M059J (cell line): ENCODE data around the gene ACOX1. TPM values are rescaled to one million over a fixed set of nuclear protein-coding genes. Genes with fewer than 3 reads are reported as not detected.

Source experiments
- DNase-seq: peaks from one replicate; pipeline ENCODE4 v3.0.0-alpha.2; 2012; ENCODE audit warnings: low read depth
- total RNA-seq: library from RNA; depleted of rRNA; stranded (reverse); fragments of >200 nt; shearing (Covaris generic); gene quantifications from 2 replicates; pipeline ENCODE4 v1.2.3, GENCODE V29; 2014

ACOX1 gene
- total RNA-seq, 1 experiment from 2014 or later = 22.4 TPM

- no peak for DNase-seq
These were observed 29.9 kb upstream of the ACOX1 start for GRCh38 chr17:76008630-76009425.

DNA sequence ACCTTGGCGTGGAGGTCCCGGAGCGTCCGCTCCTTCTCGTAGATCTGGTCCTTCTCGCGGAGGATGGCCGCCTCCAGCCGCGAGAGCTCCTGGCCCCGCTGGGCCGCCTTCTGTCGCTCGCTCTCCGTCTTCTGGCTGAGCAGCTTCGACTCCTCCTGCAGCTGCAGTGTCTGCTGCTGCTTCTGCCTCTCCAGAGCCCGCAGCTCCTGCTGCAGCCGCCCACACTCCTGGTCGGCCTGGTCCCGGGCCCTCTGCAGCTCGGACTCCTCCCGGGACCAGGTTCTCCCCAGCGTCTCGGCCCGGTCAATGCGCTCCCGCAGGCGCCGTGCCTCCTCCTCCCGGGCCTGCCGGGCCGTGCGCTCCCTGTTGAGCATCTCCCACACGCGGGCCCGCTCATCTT is 29.2 kb upstream of the ACOX1 start:
- DNase-seq = no peak

DNA sequence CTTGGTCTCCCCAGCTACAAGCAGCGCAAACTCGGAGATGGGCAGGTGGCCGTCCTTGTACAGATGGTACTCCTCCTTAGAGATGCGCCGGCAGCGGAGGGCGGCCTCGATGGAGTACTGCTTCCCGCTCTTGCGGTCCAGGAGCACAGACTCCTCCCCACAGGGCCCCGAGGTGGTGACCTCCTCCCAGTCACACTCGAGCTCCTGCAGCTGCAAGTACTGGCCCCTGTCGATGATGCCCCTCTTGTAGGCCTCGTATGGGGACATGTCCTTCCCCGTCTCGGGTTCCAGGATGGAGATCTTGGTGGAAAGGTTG is 28.8 kb upstream of the ACOX1 start:
- no peak for DNase-seq

GRCh38 chr17:76007131-76007849 is 28.3 kb upstream of the ACOX1 start:
- no peak for DNase-seq

GRCh38 chr17:76005263-76006149 is 26.5 kb upstream of the ACOX1 start:
- peak; percentile 54 for DNase-seq

GRCh38 chr17:76004750-76005262 is 25.8 kb upstream of the ACOX1 start:
- no peak for DNase-seq

GRCh38 chr17:76003915-76004314 is 24.9 kb upstream of the ACOX1 start:
- DNase-seq = no peak

DNA sequence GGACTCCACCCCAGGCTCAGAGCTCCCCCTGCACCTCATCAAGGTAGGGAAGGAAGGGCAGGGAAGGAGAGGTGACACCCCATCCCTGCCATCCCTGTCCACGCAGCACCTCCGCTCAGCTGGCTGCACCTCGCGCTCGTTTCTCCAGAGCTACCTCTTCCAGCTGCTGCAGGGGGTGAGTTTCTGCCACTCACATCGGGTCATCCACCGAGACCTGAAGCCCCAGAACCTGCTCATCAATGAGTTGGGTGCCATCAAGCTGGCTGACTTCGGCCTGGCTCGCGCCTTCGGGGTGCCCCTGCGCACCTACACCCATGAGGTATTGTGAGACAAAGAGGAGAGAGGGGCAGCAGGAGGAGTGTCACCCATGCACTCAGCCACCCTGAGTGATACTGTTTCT is 23.1 kb upstream of the ACOX1 start:
- DNase-seq = no peak

- DNase-seq = no peak
These were observed 22.0 kb upstream of the ACOX1 start, which contains the start of gene CDK3 for GRCh38 chr17:76000755-76001521. TSS of gene CDK3 (plus strand) at chr17:76000855. CDS start at chr17:76001426, 571 bp downstream.

GRCh38 chr17:76000016-76000754 is 21.2 kb upstream of the ACOX1 start:
- peak; percentile 30 for DNase-seq

DNA sequence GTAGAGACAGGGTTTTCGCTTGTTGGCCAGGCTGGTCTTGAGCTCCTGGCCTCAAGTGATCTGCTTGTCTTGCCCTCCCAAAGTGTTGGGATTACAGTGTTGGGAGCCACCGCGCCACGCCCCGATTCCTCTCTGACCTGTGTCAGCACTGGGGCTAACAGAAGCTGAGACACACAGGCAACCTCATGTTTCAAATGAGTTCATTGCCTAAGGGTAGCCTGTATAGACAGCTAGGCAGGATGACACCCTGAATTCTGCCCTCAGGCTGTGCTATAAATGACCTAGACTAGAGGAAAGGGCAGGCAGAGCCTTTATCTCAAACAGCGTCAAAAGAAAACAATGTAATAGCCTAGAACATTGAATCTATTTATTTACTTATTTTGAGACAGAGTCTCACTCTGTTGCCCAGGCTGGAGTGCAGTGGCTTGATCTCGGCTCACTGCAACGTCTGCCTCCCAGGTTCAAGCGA is 19.4 kb upstream of the ACOX1 start:
- DNase-seq = peak; percentile 61

DNA sequence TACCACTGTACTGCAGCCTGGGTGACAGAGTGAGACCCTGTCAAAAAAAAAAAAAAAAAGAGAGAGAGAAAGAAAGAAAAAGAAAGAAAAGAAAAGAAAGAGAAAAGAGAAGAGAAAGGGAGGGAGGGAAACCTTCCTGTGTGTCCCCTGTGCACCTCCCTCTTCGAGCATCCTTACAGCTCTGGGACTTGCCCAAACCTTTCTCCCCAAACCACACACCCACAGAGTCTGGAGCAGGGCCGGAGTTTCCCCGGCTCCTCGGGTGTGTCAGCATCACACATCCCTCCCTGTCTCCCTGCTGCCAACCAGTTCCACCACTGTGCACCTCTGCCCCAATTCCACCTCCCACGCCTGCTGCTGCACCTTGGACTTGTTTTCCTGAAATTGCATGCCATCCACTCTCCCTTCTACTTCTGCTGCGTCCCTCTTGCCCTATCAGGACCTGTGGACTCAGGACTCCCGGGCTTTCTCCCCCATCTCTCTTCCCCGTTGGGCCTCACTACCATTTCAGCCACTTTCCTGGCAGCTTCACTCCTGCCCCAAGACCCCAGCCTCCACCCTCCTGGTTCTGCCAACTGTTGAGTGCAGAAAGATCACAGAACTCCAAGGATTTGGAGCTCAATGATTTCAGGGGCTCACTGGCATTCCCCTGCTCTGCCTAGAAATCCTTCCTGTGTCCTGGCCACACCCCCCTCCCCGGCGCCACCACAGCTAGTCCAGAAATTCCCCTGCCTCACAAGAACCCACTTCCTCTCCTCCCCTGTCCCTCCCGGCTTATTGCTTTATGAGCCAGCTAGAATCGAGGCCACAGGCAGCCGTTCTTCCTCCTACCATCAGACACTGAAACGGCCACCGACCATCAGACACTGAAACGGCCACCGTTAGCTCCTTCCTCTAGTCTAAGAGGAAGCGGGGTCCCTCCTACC is 18.0 kb upstream of the ACOX1 start:
- peak; percentile 77 for DNase-seq

GRCh38 chr17:75995385-75995925 is 16.5 kb upstream of the ACOX1 start:
- no peak for DNase-seq

GRCh38 chr17:75994802-75995370 is 15.9 kb upstream of the ACOX1 start:
- DNase-seq = no peak

DNA sequence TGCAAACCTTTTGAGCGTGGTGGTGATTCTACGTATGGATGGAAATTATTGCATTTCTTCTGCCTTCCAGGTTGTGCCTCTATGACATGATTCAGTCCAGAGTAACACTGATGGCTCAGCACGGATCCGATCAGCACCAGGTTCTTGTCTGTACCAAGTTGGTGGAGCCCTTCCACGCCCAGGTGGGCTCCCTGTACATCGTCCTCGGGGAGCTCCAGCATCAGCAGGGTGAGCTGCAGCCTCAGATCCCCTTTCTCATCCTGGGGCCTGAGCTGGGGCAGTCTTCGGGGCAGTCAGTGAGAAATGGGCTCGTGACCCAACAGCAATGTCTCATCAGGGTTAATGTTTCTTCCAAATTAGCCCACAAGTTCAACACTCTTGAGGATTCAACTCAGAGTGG is 12.4 kb upstream of the ACOX1 start:
- DNase-seq = no peak

DNA sequence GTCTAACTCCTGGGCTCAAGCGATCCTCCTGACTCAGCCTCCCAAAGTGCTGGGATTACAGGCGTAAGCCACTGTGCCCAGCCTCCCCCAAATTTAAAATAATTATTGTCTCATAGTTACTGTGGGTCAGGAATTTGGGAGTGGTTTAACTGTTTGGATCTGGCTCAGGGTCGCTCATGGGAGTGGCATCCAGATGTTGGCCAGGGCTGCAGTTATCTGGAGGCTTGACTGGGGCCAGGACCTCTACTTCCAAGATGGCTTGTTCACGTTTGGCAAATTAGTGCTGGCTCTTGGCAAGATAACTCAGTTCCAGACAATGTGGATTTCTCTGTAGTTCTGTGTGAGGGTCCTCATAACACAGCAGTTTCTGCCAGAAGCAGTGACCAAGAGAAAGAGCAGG is 8.1 kb upstream of the ACOX1 start:
- no peak for DNase-seq

GRCh38 chr17:75985986-75986385 is 7.0 kb upstream of the ACOX1 start:
- no peak for DNase-seq

- DNase-seq = peak; percentile 12
These were observed 4.7 kb upstream of the ACOX1 start for GRCh38 chr17:75983501-75984181.
